Epithelial cell of esophagus (primary cell): ENCODE measurements around the gene PLXNA2.

Experiments
- DNase-seq: peaks from one replicate; pipeline ENCODE4 v3.0.0; 2010; ENCODE audit warnings: low read depth
- H3K4me3 ChIP-seq: 2 replicates; pipeline ENCODE4 v1.5.1; 2011; ENCODE audit warnings: mild to moderate bottlenecking, low read length, control low read depth
- CTCF ChIP-seq: IDR thresholded peaks from 2 replicates; pipeline ENCODE4 v1.5.1; 2011; ENCODE audit warnings: low read depth, mild to moderate bottlenecking, low read length, control low read depth, inconsistent platforms; ENCODE audit not compliant: insufficient read depth; ENCODE audit errors: missing control alignments

PLXNA2 gene

GRCh38 chr1:208248991-208249696, 5.0 kb upstream of the PLXNA2 start:
- H3K4me3 ChIP-seq = no peak overlapping the region
- DNase-seq = no peak
- TF ChIP-seq CTCF = no peak

GRCh38 chr1:208248307-208248801, 4.2 kb upstream of the PLXNA2 start:
- TF ChIP-seq CTCF = no peak
- H3K4me3 ChIP-seq = no peak overlapping the region
- no peak for DNase-seq

- no peak for TF ChIP-seq CTCF
- DNase-seq = no peak
- no peak overlapping the region for H3K4me3 ChIP-seq
Observed at GRCh38 chr1:208247696-208248095, 3.5 kb upstream of the PLXNA2 start.

- peak; percentile 90 for DNase-seq
- TF ChIP-seq CTCF = peak; percentile 79
- H3K4me3 ChIP-seq = peak overlapping the region; percentile 44
Observed at GRCh38 chr1:208245185-208245705, 1.1 kb upstream of the PLXNA2 start.

- peak overlapping the region; percentile 83 for H3K4me3 ChIP-seq
- no peak for DNase-seq
- no peak for TF ChIP-seq CTCF
Observed at GRCh38 chr1:208243527-208243966, 637 bp downstream of the PLXNA2 start.

GRCh38 chr1:208242941-208243526, 1.1 kb downstream of the PLXNA2 start:
- TF ChIP-seq CTCF = no peak
- H3K4me3 ChIP-seq = peak overlapping the region; percentile 83

GRCh38 chr1:208242146-208242545, 2.0 kb downstream of the PLXNA2 start:
- no peak for TF ChIP-seq CTCF
- no peak for DNase-seq
- H3K4me3 ChIP-seq = peak overlapping the region; percentile 83

More at GRCh38 chr1:208242941-208243526, 1.1 kb downstream of the PLXNA2 start:
- DNase-seq = peak; percentile 66
